LNCAP (cell line): ENCODE results near the gene PHAX.

Experiments
- TF ChIP-seq, protein P1 (sequence below): fragments of 450-650 bp; IDR thresholded peaks from 2 replicates; pipeline ENCODE4 v1.5.1; 2017; ENCODE audit warnings: mild to moderate bottlenecking

The PHAX gene

GRCh38 chr5:126577415-126577814 is 23.3 kb upstream of the PHAX start:
- TF ChIP-seq, protein P1, sequence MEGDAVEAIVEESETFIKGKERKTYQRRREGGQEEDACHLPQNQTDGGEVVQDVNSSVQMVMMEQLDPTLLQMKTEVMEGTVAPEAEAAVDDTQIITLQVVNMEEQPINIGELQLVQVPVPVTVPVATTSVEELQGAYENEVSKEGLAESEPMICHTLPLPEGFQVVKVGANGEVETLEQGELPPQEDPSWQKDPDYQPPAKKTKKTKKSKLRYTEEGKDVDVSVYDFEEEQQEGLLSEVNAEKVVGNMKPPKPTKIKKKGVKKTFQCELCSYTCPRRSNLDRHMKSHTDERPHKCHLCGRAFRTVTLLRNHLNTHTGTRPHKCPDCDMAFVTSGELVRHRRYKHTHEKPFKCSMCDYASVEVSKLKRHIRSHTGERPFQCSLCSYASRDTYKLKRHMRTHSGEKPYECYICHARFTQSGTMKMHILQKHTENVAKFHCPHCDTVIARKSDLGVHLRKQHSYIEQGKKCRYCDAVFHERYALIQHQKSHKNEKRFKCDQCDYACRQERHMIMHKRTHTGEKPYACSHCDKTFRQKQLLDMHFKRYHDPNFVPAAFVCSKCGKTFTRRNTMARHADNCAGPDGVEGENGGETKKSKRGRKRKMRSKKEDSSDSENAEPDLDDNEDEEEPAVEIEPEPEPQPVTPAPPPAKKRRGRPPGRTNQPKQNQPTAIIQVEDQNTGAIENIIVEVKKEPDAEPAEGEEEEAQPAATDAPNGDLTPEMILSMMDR: no peak

DNA sequence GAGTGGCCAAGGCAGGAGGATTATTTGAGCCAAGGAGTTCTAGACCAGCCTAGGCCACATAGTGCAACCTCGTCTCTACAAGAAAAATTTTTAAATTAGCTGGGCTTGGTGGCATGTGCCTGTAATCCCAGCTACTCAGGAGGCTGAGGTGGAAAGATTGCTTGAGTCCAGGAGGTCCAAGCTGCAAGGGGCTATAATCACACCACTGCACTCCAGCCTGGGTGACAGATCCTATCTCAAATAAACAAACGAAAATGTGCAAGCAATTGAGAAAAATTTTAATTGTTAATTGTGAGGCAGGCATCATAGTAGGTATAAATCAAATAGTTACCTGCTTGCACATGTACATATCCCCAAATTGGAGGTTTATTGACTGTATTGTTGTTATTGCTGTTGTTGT is 21.0 kb upstream of the PHAX start:
- TF ChIP-seq, protein P1: no peak

GRCh38 chr5:126583761-126584160 is 17.0 kb upstream of the PHAX start:
- TF ChIP-seq, protein P1: no peak

DNA sequence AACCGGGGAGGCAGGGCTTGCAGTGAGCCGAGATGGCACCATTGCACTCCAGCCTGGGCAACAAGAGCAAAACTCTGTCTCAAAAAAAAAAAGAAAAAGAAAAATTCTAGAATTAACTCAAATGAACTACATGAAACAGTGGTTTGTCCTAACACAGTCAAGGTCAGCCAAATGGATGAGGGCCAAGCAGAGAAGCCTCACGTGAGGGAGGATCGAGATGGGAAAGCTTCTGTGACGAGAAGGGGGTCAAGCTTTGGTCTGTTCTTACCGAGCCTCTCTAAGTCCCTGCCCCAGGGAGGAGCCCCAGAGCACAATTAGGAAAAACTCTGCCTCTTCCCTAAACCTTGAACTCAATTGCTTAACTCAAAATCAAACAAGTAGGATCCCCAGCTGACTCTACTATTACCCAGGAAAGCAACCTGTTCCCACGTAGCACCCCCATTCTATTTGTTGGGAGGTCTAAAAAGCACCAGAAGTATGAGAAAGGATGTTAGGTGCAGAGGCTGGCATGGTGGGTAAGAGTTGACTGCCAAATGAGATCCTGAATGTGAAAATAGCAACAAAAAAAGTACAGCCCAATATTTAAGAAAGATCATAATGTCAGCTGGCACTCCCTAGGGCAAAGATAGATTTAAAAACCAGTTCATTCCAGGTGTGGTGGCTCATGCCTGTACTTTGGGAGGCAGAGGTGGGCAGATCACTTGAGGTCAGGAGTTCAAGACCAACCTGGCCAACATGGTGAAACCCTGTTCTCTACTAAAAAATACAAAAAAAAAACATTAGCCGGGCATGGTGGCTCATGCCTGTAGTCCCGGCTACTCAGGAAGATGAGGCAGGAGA is 13.0 kb upstream of the PHAX start:
- TF ChIP-seq, protein P1: no peak

DNA sequence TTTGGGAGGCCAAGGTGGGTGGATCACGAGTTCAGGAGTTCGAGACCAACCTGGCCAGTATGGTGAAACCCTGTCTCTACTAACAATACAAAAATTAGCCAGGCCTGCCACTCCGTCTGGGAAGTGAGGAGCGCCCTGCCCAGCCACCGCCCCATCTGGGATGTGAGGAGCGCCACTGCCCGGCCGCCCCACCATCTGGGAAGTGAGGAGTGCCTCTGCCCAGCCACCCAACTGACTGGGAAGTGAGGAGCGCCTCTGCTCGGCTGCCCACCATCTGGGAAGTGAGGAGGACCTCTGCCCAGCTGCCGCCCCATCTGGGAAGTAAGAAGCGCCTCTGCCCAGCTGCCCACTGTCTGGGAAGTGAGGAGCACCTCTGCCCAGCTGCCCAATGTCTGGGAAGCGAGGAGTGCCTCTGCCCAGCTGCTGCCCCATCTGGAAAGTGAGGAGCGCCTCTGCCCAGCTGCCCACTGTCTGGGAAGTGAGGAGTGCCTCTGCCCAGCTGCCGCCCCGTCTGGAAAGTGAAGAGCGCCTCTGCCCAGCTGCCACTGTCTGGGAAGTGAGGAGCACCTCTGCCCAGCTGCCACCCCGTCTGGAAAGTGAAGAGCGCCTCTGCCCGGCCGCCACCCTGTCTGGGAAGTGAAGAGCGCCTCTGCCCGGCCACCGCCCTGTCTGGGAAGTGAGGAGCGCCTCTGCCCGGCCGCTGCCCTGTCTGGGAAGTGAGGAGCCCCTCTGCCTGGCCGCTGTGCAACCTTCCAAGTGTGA is 11.0 kb upstream of the PHAX start:
- TF ChIP-seq, protein P1: no peak

- TF ChIP-seq, protein P1: no peak
Measured at GRCh38 chr5:126591549-126591948, 9.2 kb upstream of the PHAX start.

DNA sequence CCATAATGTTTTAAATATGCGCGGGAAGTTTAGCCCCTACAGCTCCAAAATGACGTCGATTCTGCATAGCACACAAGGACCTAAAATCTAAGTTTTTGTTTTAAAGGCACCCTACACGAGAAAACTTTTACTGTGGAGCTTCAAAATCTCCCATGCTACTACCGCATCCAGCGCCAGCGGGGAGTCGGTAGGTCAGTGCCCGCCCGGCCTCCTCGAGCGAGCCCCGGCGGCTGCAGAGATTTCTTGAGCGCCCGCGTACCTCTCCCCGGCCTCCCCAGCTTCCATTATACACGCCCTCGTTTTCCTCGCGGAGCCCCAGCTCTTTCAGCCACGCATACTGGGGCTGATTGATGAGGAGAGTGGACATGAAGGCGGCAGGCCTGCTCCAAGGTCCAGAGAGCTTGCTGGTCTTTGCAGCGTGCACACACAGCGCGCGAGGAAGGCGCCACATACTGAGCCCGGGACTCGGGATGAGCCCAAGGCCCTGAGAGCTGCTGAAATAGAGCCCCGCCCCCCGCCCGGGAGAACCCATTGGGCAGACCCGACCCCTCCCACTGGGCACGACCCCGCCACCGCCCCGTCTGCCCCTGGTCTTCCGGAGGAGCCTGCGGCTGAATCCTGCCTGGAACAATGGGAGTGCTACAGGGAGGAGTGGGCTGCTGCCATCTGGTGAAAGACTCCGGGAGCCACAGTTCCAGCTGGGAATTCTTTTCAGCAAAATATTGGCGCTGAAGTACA is 5.8 kb upstream of the PHAX start, which contains the start of gene ALDH7A1:
ALDH7A1 (minus strand) TSS at position 472 of the 738 bp plus-strand sequence; CDS start at position 451, 21 bp downstream.
- TF ChIP-seq, protein P1: no peak
